Type B pancreatic cell (in vitro differentiated cells): ENCODE measurements around the gene TMTC2. TPM values are rescaled to one million over a fixed set of nuclear protein-coding genes. Genes with fewer than 3 reads are reported as not detected.

Experiments
- DNase-seq: peaks from one replicate; pipeline ENCODE4 v3.0.0; 2021; ENCODE audit warnings: mixed read lengths; ENCODE audit not compliant: unreplicated experiment; ENCODE audit errors: extremely low spot score
- H3K27ac Mint-ChIP-seq: 2 replicates; pipeline ENCODE4 v1.8.0; 2021; ENCODE audit warnings: mild to moderate bottlenecking, mixed read lengths
- H3K27me3 Mint-ChIP-seq: 2 replicates; pipeline ENCODE4 v1.8.0; 2021; ENCODE audit warnings: mixed read lengths
- H3K36me3 Mint-ChIP-seq: 2 replicates; pipeline ENCODE4 v1.8.0; 2021; ENCODE audit warnings: mixed read lengths
- H3K4me1 Mint-ChIP-seq: one replicate; pipeline ENCODE4 v1.8.0; 2021; ENCODE audit warnings: mixed read lengths; ENCODE audit not compliant: unreplicated experiment
- H3K4me3 Mint-ChIP-seq: 2 replicates; pipeline ENCODE4 v1.8.0; 2021; ENCODE audit warnings: mild to moderate bottlenecking, mixed read lengths
- H3K9me3 Mint-ChIP-seq: 2 replicates; pipeline ENCODE4 v1.8.0; 2021; ENCODE audit warnings: mixed read lengths
- CTCF ChIP-seq: fragments of 200-600 bp; sonication (generic); conservative IDR thresholded peaks from 2 replicates; pipeline ENCODE4 v1.5.0; 2021; ENCODE audit warnings: antibody characterized with exemption, mild to moderate bottlenecking
- total RNA-seq: library from RNA; stranded (reverse); gene quantifications from 2 replicates; pipeline ENCODE4 v1.2.1, GENCODE V29; 2021; ENCODE audit warnings: low replicate concordance

Gene TMTC2
- total RNA-seq, 1 donor from 2014 or later = 31.0 TPM

DNA sequence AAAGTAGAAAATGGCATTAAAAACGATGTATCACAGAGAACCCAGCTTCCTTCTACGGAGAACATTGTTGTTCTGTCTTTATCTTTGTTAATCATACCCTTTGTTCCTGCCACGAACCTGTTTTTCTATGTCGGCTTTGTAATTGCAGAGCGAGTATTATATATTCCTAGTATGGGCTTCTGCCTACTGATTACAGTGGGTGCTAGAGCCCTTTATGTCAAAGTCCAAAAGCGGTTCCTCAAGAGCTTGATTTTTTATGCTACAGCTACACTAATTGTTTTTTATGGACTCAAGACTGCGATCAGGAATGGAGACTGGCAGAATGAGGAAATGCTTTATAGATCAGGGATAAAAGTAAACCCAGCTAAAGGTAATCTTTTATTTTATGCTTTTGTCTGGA lies 209.6 kb downstream of the TMTC2 start:
- no peak for DNase-seq
- Mint-ChIP-seq H3K27me3 (no peaks in the 10 kb centered on the region), H3K4me3 (no peak overlapping the region), H3K4me1 (no peaks in the 10 kb centered on the region), H3K9me3 (no peaks in the 10 kb centered on the region), H3K36me3 (peaks cover 6% of the 10 kb centered on the region), H3K27ac (no peak overlapping the region)
- TF ChIP-seq CTCF = no peak

GRCh38 chr12:82896979-82897378 lies 210.3 kb downstream of the TMTC2 start:
- H3K4me3 Mint-ChIP-seq = no peak overlapping the region
- no peaks in the 10 kb centered on the region for H3K9me3 Mint-ChIP-seq
- TF ChIP-seq CTCF = no peak

DNA sequence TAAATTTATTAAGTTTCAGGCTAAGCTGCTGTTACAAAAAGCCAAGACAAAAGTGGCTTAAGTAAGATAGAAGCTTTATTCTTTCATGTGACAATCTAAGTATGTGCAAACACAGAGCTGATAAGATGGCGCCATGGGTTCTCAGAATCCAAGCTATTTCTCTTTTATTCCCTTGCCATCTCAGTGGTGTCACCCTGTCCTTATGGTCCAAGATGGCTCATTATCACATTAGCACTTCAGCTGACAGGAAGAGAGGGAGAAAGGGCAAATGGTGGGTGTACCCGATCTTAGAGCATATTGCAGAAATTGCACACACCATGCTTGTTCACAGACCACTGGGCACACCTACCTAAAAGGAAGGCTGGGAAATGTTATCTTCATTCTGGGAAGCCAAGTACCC lies 211.7 kb downstream of the TMTC2 start:
- no peak for DNase-seq

More at GRCh38 chr12:82896979-82897378, 210.3 kb downstream of the TMTC2 start:
- DNase-seq = no peak
- H3K36me3 Mint-ChIP-seq = peaks cover 6% of the 10 kb centered on the region
- no peaks in the 10 kb centered on the region for H3K27me3 Mint-ChIP-seq
- no peak overlapping the region for H3K27ac Mint-ChIP-seq
- H3K4me1 Mint-ChIP-seq = no peaks in the 10 kb centered on the region

GRCh38 chr12:82904219-82904790 lies 217.6 kb downstream of the TMTC2 start:
- Mint-ChIP-seq H3K27me3 (no peaks in the 10 kb centered on the region), H3K4me3 (no peak overlapping the region), H3K4me1 (no peaks in the 10 kb centered on the region), H3K36me3 (peaks cover under 1% of the 10 kb centered on the region), H3K9me3 (no peaks in the 10 kb centered on the region), H3K27ac (no peak overlapping the region)
- no peak for DNase-seq
- no peak for TF ChIP-seq CTCF

More for the DNA sequence above, 211.7 kb downstream of the TMTC2 start:
- Mint-ChIP-seq H3K4me1 (no peaks in the 10 kb centered on the region), H3K9me3 (no peaks in the 10 kb centered on the region), H3K4me3 (no peak overlapping the region), H3K27me3 (no peaks in the 10 kb centered on the region), H3K36me3 (peaks cover 3% of the 10 kb centered on the region), H3K27ac (no peak overlapping the region)
- no peak for TF ChIP-seq CTCF

DNA sequence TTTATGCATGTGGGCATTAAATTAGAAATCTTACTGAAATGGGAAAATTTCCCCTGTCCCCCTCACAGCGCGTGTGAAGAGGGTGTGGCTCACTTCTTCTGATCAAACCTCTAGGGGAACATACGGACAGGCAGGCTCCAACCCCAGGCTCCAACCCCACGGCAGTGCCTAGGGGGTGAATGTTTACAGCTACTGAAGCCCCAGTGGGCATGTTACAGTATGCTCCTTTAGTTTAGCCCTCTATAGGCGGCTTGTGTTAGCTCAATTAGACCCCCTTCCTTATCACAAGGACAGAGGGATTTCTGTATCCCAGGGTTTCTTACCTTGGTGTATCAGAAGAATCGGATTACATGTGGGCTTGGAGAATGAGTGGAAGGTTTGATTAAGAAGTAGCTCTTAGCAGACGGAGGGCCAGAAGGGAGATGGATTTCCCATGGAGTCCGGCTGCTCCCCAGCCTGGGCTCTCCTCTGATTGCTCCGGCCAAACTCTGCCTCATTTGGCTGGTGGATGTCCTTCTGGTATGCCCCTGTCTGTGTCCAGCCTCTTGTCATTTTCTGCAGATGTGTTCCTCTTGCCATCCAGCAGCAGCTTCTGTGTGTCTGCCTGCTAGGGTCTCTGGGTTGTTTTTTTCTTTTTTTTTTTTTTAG lies 223.7 kb downstream of the TMTC2 start:
- Mint-ChIP-seq H3K36me3 (peaks cover 7% of the 10 kb centered on the region), H3K4me3 (no peak overlapping the region), H3K4me1 (peaks cover 4% of the 10 kb centered on the region), H3K9me3 (peaks cover 3% of the 10 kb centered on the region), H3K27me3 (no peaks in the 10 kb centered on the region), H3K27ac (no peak overlapping the region)
- DNase-seq = no peak
- peak; percentile 39 for TF ChIP-seq CTCF
